ENCODE measurements around the gene URB1.

- no peak for TF ChIP-seq CTCF (IDR thresholded peaks at IDR 0.05)
- TF ChIP-seq POLR2A (IDR thresholded peaks at IDR 0.05) = no peak
Observed at GRCh38 chr21:32349333-32349944, 43.4 kb downstream of the URB1 start.
